ENCODE measurements around the gene CASK.
A peak's percentile ranks its signal among the peaks of the same experiment; 100 is the strongest.

Gene CASK

GRCh38 chrX:41935832-41936231 lies 12.5 kb upstream of the CASK start:
- DNase-seq (ENCODE audit: insufficient read length) (no peak), FAIRE-seq (peak; percentile 33)
- TF ChIP-seq POLR2A (IDR thresholded peaks at IDR 0.05; ENCODE audit: low read depth, low read length) (no peak), POLR2AphosphoS5 (IDR thresholded peaks at IDR 0.05; ENCODE audit: low read depth, low read length) (no peak), TAF1 (IDR thresholded peaks at IDR 0.05; ENCODE audit: borderline replicate concordance, low read depth, low read length) (no peak)

GRCh38 chrX:41933546-41933945 lies 10.2 kb upstream of the CASK start:
- no peak for TF ChIP-seq POLR2A (IDR thresholded peaks at IDR 0.05; ENCODE audit: low read depth, low read length)
- TF ChIP-seq POLR2AphosphoS5 (IDR thresholded peaks at IDR 0.05; ENCODE audit: low read depth, low read length) = no peak
- TF ChIP-seq TAF1 (IDR thresholded peaks at IDR 0.05; ENCODE audit: borderline replicate concordance, low read depth, low read length) = no peak
- DNase-seq (ENCODE audit: insufficient read length) = no peak
- FAIRE-seq = no peak

GRCh38 chrX:41932885-41933284 lies 9.5 kb upstream of the CASK start:
- TF ChIP-seq TAF1 (IDR thresholded peaks at IDR 0.05; ENCODE audit: borderline replicate concordance, low read depth, low read length) (no peak), POLR2A (IDR thresholded peaks at IDR 0.05; ENCODE audit: low read depth, low read length) (no peak), POLR2AphosphoS5 (IDR thresholded peaks at IDR 0.05; ENCODE audit: low read depth, low read length) (no peak)
- DNase-seq (ENCODE audit: insufficient read length) = no peak
- FAIRE-seq = no peak

- DNase-seq (ENCODE audit: insufficient read length) (no peak), FAIRE-seq (no peak)
- TF ChIP-seq POLR2A (IDR thresholded peaks at IDR 0.05; ENCODE audit: low read depth, low read length) = no peak
- no peak for TF ChIP-seq POLR2AphosphoS5 (IDR thresholded peaks at IDR 0.05; ENCODE audit: low read depth, low read length)
- TF ChIP-seq TAF1 (IDR thresholded peaks at IDR 0.05; ENCODE audit: borderline replicate concordance, low read depth, low read length) = no peak
Observed at GRCh38 chrX:41931591-41931990, 8.2 kb upstream of the CASK start.

- no peak for TF ChIP-seq POLR2A (IDR thresholded peaks at IDR 0.05; ENCODE audit: low read depth, low read length)
- no peak for TF ChIP-seq TAF1 (IDR thresholded peaks at IDR 0.05; ENCODE audit: borderline replicate concordance, low read depth, low read length)
- no peak for TF ChIP-seq POLR2AphosphoS5 (IDR thresholded peaks at IDR 0.05; ENCODE audit: low read depth, low read length)
- no peak for FAIRE-seq
- no peak for DNase-seq (ENCODE audit: insufficient read length)
Observed at GRCh38 chrX:41923978-41924683, 777 bp upstream of the CASK start.

GRCh38 chrX:41922431-41923151 lies 763 bp downstream of the CASK start:
- TF ChIP-seq POLR2A (IDR thresholded peaks at IDR 0.05; ENCODE audit: low read depth, low read length) (no peak), POLR2AphosphoS5 (IDR thresholded peaks at IDR 0.05; ENCODE audit: low read depth, low read length) (no peak), TAF1 (IDR thresholded peaks at IDR 0.05; ENCODE audit: borderline replicate concordance, low read depth, low read length) (no peak)
- FAIRE-seq = no peak
- DNase-seq (ENCODE audit: insufficient read length) = no peak

GRCh38 chrX:41921492-41922430 lies 1.6 kb downstream of the CASK start:
- FAIRE-seq = peak; percentile 92
- TF ChIP-seq POLR2AphosphoS5 (IDR thresholded peaks at IDR 0.05; ENCODE audit: low read depth, low read length) = no peak
- no peak for TF ChIP-seq TAF1 (IDR thresholded peaks at IDR 0.05; ENCODE audit: borderline replicate concordance, low read depth, low read length)
- TF ChIP-seq POLR2A (IDR thresholded peaks at IDR 0.05; ENCODE audit: low read depth, low read length) = no peak
- DNase-seq (ENCODE audit: insufficient read length) = no peak

GRCh38 chrX:41919870-41920269 lies 3.5 kb downstream of the CASK start:
- DNase-seq (ENCODE audit: insufficient read length) = no peak
- no peak for FAIRE-seq
- no peak for TF ChIP-seq POLR2AphosphoS5 (IDR thresholded peaks at IDR 0.05; ENCODE audit: low read depth, low read length)
- no peak for TF ChIP-seq POLR2A (IDR thresholded peaks at IDR 0.05; ENCODE audit: low read depth, low read length)
- TF ChIP-seq TAF1 (IDR thresholded peaks at IDR 0.05; ENCODE audit: borderline replicate concordance, low read depth, low read length) = no peak

- DNase-seq (ENCODE audit: insufficient read length) (no peak), FAIRE-seq (no peak)
- TF ChIP-seq POLR2AphosphoS5 (IDR thresholded peaks at IDR 0.05; ENCODE audit: low read depth, low read length) (no peak), TAF1 (IDR thresholded peaks at IDR 0.05; ENCODE audit: borderline replicate concordance, low read depth, low read length) (no peak), POLR2A (IDR thresholded peaks at IDR 0.05; ENCODE audit: low read depth, low read length) (no peak)
Observed at GRCh38 chrX:41917517-41917916, 5.8 kb downstream of the CASK start.

GRCh38 chrX:41913476-41913875 lies 9.9 kb downstream of the CASK start:
- no peak for TF ChIP-seq POLR2A (IDR thresholded peaks at IDR 0.05; ENCODE audit: low read depth, low read length)
- TF ChIP-seq TAF1 (IDR thresholded peaks at IDR 0.05; ENCODE audit: borderline replicate concordance, low read depth, low read length) = no peak
- TF ChIP-seq POLR2AphosphoS5 (IDR thresholded peaks at IDR 0.05; ENCODE audit: low read depth, low read length) = no peak
- DNase-seq (ENCODE audit: insufficient read length) (no peak), FAIRE-seq (no peak)

- no peak for FAIRE-seq
- DNase-seq (ENCODE audit: insufficient read length) = no peak
- TF ChIP-seq POLR2AphosphoS5 (IDR thresholded peaks at IDR 0.05; ENCODE audit: low read depth, low read length) (no peak), TAF1 (IDR thresholded peaks at IDR 0.05; ENCODE audit: borderline replicate concordance, low read depth, low read length) (no peak), POLR2A (IDR thresholded peaks at IDR 0.05; ENCODE audit: low read depth, low read length) (no peak)
Observed at GRCh38 chrX:41912923-41913322, 10.4 kb downstream of the CASK start.
